OCI-LY7 (cell line): ENCODE results near the gene TLNRD1.

Source experiments
- CTCF ChIP-seq: fragments of 200-600 bp; sonication (generic); conservative IDR thresholded peaks from 2 replicates; pipeline ENCODE4 v1.5.1; 2014; ENCODE audit warnings: mild to moderate bottlenecking, antibody characterized with exemption, low read length, moderate library complexity, mixed read lengths
- EZH2phosphoT487 ChIP-seq: fragments of 200-600 bp; sonication (generic); IDR thresholded peaks from 2 replicates; pipeline ENCODE4 v1.6.1; 2018; ENCODE audit warnings: low read depth, borderline replicate concordance, mild to moderate bottlenecking, mixed run types, antibody characterized with exemption, low read length, moderate library complexity, mixed read lengths

GRCh38 chr15:81043281-81043934 is 42.7 kb downstream of the TLNRD1 start:
- TF ChIP-seq CTCF (no peak), EZH2phosphoT487 (no peak)
